NCI-H2227 (cell line): ENCODE data around the gene ECHS1.
"Not testable (repeated sequence)": the region's sequence is repeated elsewhere in the genome, so short reads cannot be mapped to it uniquely, and the experiment has no call there.

Experiments
- DNase-seq: peaks from one replicate; lab custom pipeline; 2025; ENCODE audit not compliant: unreplicated experiment; lab: John Stamatoyannopoulos, UW

ECHS1 gene

GRCh38 chr10:133400624-133401424 is 27.7 kb upstream of the ECHS1 start:
- DNase-seq = no peak

DNA sequence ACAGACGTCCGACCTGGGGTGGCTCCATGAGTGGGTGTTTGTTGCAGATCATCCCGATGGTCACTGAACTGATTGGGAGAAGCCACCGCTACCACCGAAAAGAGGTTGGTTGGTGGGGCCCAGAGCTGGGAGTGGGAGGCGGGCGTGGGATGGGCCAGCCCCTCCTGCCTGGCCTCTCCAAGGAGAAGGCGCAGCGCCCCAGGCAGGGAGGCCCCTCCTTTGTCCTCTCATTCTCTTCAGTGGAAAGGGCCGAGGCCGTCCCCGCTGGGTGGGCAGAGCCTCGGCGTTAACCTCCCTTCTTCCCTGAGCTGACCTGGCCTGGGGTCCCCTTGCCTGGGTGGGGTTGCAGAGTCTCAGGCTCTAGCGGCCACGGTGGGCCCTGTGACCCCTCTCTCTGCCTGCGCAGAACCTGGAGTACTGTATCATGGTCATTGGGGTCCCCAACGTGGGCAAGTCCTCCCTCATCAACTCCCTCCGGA is 26.0 kb upstream of the ECHS1 start:
- DNase-seq = no peak

DNA sequence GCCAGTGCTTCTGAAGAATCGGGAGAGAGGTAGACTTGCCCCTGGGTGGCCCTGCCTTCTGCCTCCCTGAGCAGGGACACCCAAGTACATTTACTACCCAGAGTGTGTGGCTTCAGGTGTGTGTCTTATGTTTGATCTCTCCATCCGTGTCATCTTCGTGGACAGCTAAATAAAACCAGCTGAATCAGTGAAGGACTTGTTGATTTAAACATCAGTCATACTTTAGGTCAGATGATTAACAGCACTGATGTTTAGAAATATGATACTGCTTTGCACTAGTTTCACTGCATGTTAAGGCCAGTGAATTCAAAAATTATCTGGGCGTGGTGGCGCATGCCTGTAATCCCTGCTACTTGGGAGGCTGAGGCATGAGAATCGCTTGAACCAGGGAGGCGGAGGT is 24.8 kb upstream of the ECHS1 start:
- no peak for DNase-seq

DNA sequence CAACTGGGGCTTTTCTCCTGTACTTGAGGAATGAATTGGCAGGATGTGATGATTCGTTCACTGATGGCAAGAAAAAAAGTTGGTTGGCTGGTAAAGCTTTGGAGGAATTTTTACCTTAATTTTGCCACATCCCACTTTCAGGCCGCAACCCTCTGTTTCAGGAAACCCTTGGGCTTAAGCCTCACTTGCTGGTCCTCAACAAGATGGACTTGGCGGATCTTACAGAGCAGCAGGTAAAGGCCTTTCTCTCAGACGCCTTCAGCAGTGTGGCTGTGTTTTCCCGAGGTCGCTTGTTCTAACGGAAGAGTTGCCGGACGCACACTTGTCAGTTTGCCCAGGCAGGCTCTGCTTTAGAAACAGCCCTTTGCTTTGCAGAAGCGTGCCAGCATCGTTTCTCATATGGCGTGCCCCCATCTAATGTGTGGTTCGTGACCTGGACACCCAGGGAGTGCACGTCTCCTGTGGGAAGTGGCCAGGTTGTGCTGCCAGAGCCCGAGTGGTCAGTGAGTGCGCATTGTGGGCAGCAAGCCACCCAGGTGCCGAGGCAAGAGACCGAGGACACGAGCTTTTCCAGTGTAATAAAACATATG is 23.0 kb upstream of the ECHS1 start:
- DNase-seq = no peak

DNA sequence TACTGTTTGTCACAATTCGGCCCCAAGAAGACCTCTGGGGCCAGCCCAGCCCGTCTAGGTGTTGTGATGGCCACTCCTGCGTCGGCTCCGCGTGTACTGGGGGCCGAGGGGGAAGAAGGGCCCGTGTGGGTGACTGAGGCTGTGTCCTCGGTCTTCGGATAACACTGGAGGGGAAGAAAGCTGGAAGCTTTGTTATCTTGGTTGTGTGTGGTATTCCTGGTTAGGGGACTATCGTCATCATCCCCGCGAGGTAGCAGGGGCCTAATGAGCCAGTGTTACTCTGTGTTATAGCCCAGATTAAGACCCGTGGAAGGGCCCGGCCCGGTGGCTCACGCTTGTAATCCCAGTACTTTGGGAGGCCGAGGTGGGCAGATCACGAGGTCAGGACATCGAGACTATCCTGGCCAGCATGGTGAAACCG is 21.7 kb upstream of the ECHS1 start:
- no peak for DNase-seq

DNA sequence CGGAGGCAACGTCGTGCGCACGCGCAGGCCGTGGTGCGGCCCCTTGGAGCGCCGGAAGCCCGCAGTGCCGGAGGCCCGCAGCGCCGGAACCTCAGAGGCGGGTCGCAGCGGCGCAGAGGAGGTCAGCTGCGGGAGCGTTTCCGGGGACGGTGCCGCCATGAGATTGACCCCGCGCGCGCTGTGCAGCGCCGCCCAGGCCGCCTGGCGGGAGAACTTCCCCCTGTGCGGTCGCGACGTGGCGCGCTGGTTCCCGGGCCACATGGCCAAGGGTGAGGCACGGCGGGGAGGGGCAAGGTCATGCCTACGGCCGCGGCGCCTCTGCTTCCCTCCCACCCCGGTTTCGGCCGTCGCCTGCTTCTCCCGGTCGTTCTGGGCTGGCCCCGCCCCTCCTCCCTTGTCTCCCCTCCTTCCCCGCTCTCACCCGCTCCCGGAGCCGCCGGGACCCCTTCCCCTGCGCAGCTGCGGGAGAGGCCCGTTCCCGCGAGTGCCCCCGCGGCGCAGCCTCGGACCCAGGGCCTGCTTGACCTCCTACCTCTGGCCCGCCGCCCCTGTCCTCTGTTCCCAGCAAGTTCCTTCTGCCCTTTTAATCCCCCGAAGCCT is 21.0 kb upstream of the ECHS1 start, which contains the start of gene MTG1:
TSS of gene MTG1 (plus strand) at position 94 of the 600 bp plus-strand sequence. CDS start at position 158, 64 bp downstream.
- peak; percentile 96 for DNase-seq

DNA sequence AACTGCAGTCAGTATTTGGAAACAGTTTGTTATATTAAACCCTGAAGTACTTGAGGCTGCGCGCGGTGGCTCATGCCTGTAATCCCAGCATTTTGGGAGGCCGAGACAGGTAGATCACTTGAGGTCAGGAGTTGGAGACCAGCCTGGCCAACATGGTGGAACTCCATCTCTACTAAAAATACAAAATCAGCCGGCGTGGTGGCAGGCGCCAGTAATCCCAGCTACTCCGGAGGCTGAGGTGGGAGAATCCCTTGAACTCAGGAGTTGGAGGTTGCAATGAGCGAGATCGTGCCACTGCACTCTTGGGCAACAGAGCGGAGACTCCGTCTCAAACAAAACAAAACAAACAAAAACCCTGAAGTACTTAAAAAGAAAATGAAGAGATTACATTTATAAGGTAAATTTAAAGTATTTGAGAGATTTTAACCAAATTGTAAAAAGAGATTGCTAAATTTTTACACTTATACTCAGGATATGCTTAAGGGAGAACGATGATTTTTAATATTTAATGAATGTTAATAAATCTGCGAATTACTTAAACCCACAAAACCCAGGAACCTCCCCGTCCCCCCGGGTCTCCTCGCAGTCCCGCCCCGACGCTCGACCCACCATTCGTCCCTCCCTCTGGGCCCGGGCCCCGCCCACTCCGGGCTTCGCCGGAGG is 20.4 kb upstream of the ECHS1 start:
- DNase-seq = no peak

DNA sequence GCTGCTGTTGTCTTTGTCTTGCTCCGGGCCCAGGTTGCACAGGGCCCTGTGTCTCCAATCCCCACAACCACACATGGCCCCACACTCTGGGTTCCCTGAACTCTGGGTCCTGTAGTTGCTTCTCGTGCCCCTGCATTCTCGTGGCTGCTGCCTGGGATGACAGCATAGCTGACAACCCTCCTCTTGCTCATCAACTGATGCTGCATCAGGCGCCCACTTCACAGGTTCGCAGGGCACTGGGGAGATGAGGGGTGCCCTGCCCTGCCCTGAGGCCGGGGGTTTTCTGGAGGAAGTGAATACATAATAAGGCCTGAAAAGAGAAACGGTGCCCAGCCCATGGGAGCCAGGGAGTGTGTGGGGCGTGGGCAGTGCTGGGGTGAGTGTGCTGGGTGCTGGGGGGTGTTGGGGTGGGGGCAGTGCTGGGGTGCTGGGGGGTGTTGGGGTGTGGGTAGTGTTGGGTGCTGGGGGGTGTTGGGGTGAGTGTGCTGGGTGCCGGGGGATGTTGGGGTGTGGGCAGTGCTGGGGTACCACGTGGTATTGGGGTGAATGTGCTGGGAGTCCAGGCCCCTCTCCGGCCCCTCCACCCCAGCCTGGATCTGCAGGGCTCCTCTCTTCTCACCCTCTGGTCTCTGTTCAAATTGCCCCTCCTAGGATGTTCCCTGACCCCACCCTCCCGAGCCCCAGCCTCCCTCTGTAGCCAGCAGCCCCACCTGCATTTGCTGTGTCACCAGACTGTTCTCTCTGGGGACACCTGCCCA is 18.8 kb upstream of the ECHS1 start:
- no peak for DNase-seq

- DNase-seq = no peak
Measured at GRCh38 chr10:133391249-133391635, 18.1 kb upstream of the ECHS1 start.

DNA sequence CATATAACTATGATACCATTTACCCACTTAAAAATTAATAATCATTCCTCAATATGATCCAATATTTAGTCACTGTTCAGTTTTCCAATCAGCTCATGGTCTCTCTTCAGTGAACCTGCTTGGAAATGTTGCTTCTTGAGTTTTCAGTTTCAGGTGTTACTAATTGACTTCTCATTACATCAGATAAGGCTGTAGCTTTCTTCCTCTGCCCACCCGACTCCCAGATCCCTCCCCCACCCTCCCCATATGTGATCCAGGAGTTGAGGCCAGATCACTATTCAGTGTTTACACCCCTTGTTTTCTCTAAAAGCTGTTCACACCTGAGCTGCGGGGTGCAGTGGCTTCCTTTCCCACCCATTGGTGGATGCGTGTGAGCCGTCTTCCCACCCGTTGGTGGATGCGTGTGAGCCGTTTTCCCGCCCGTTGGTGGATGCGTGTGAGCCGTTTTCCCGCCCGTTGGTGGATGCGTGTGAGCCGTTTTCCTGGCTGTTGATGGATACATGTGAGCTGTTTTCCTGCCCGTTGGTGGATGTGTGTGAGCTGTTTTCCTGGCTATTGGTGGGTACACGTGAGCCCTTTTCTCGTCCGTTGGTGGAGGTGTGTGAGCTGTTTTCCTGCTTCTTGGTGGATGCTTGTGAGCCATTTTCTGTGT is 17.6 kb upstream of the ECHS1 start:
- DNase-seq = no peak

GRCh38 chr10:133388973-133389818 is 16.0 kb upstream of the ECHS1 start:
- no peak for DNase-seq

DNA sequence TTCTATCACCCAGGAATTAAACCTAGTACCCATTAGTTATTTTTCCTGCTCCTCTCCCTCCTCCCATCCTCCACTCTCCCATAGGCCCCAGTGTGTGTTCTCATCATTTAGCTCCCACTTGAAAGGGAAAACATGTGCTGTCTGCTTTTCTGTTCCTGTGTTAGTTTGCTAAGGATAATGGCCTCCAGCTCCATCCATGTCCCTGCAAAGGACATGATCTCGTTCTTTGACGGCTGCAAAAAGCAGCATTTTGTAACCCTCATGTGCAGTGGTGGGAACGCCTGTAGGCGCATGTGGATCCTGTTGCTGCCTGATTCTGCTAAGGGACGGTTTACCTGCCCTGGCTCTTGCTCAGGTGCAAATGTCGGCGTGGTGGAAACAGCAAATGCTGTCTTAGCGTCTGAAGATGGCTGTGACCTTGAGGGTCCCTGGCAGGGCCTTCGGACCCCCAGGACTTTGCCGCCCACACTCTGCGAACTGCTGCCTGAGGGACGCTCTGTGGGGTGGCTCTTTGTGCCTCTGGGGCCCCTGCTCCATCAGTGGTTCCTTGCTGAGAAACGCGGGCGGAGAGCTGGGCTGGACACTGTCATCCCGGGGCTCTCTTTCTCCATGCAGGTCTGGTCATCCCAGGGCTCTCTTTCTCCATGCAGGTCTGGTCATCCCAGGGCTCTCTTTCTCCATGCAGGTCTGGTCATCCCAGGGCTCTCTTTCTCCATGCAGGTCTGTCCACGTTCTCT is 15.2 kb upstream of the ECHS1 start:
- no peak for DNase-seq

- not testable (repeated sequence) for DNase-seq
Measured at GRCh38 chr10:133386951-133387350, 13.8 kb upstream of the ECHS1 start.

DNA sequence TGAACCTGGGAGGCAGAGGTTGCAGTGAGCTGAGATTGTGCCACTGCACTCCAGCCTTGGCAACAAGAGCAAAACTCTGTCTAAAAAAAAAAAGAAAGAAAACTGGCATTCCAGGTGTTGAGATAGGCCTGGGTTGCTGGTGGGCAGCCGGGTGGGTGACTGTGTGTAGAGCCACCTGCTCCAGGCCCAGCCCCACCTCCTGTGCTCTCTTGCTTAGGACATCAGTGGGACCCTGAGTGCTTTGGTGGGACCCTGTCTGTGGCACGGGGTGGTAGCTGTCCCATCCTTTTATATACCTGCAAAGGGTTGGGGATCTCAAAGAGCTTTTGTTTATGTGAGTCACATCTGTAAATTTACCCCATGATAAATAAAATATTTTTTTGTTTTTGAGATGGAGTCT is 12.1 kb upstream of the ECHS1 start:
- DNase-seq = no peak

DNA sequence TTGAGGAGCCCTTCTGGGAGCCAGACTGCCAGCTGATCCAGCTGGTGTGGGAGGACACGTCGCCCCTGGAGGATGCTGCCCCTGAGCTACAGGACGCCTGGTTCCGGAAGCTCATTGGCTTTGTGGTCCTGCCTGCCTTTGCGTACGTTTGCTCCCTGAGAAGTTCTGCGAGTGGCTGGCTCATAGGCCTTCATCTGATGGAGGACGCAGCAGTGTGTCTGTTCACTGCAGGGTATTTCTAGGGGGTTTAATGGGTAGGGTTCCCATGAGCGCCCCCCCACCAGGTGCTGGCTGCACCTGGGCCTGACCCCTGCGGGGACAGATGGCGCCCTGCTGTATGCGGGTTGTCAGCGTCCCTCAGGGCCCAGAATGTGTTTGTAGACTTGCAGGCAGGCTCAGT is 10.9 kb upstream of the ECHS1 start:
- no peak for DNase-seq

DNA sequence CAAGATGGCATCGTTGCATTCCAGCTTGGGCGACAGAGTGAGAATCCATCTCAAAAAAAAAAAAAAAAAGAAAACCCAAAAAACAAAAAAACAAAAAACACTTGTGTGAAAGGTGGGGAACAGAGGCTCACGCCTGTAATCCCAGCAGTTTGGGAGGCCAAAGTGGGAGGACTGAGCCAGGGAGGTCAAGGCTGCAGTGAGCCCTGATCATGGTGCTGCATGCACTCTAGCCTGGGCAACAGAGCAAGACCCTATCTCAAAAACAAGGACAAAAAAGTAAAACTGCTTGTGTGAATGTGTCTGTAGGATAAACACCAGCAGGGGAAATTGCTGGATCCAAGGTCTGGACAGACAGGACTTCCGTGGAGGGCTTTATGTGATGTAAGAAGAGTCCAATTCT is 10.4 kb upstream of the ECHS1 start:
- DNase-seq = no peak

- no peak for DNase-seq
Measured at GRCh38 chr10:133381036-133381435, 7.9 kb upstream of the ECHS1 start.

- DNase-seq = no peak
Measured at GRCh38 chr10:133379801-133380666, 6.9 kb upstream of the ECHS1 start.
